Activated T-cell treated with anti-CD3 and anti-CD28 coated beads, Interleukin-2, amount 50 U/mL, for 4 hours (primary cell): ENCODE data around the gene CLCN6. TPM values are rescaled to one million over a fixed set of nuclear protein-coding genes. Genes with fewer than 3 reads are reported as not detected.

Experiments
- ATAC-seq, 2 donors: fragments of 200-7000 bp; cut with Tn5 transposase; one replicate each; pipeline ENCODE4 v1.10.0; 2021
- DNase-seq: peaks from one replicate; pipeline ENCODE4 v3.0.0-alpha.2; 2020
- H3K27me3 Mint-ChIP-seq: one replicate; pipeline ENCODE4 v1.8.0; 2021; ENCODE audit warnings: low read depth, mixed read lengths
- H3K36me3 Mint-ChIP-seq: one replicate; pipeline ENCODE4 v1.8.0; 2022; ENCODE audit warnings: mixed read lengths; ENCODE audit not compliant: insufficient read depth
- H3K4me1 Mint-ChIP-seq: one replicate; pipeline ENCODE4 v1.8.0; 2021; ENCODE audit warnings: low read depth, mixed read lengths
- H3K4me3 Mint-ChIP-seq: one replicate; pipeline ENCODE4 v1.8.0; 2021; ENCODE audit warnings: mild to moderate bottlenecking, moderate library complexity, mixed read lengths
- H3K9me3 Mint-ChIP-seq: one replicate; pipeline ENCODE4 v1.8.0; 2021; ENCODE audit warnings: mixed read lengths
- total RNA-seq, 3 donors: library from RNA; stranded (reverse); gene quantifications; one replicate each; pipeline ENCODE4 v1.2.1, GENCODE V29; 2021

The CLCN6 gene
- total RNA-seq, 3 donors from 2014 or later = 8.6 to 13.5 (median 10.7) TPM

DNA sequence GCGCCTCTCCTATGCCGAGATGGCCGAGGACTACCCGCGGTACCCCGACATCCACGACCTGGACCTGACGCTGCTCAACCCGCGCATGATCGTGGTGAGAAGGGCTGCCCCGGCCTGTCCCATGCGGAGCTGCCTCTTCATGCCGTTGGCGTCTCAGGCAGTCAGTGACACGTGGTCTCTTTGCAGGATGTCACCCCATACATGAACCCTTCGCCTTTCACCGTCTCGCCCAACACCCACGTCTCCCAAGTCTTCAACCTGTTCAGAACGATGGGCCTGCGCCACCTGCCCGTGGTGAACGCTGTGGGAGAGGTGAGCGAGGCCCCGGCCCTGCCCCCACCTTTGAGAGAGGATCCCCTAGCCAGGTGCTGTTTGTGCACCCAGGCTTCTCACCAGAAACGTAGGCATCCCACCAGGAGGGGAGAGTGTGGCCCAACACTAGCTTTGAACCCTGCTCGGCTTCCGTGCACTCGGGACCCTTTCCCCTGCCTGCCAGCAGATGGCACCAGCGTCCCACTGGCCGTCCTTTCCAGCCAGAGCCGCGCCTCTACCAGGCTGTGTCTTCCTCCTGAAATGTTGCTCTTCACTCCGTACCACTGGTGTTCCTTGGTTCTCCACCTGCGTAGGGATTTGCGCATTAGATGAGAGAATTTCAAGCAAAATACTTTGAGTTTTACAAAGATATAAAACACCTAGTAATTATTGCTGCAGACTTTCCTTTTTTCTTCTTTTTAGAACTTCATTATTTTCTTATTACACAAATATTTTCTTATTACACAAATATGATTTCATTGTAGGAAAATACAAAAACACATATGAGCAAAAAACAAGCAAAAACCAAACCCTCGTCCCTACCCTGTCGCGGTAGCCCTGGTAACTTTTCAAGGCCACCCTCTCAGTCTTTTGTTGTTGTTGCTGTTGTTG, 32.6 kb downstream of the CLCN6 start:
- ATAC-seq = peak; percentile 94 to 96
- Mint-ChIP-seq H3K4me1 (no peaks in the 10 kb centered on the region), H3K27me3 (no peaks in the 10 kb centered on the region)

DNA sequence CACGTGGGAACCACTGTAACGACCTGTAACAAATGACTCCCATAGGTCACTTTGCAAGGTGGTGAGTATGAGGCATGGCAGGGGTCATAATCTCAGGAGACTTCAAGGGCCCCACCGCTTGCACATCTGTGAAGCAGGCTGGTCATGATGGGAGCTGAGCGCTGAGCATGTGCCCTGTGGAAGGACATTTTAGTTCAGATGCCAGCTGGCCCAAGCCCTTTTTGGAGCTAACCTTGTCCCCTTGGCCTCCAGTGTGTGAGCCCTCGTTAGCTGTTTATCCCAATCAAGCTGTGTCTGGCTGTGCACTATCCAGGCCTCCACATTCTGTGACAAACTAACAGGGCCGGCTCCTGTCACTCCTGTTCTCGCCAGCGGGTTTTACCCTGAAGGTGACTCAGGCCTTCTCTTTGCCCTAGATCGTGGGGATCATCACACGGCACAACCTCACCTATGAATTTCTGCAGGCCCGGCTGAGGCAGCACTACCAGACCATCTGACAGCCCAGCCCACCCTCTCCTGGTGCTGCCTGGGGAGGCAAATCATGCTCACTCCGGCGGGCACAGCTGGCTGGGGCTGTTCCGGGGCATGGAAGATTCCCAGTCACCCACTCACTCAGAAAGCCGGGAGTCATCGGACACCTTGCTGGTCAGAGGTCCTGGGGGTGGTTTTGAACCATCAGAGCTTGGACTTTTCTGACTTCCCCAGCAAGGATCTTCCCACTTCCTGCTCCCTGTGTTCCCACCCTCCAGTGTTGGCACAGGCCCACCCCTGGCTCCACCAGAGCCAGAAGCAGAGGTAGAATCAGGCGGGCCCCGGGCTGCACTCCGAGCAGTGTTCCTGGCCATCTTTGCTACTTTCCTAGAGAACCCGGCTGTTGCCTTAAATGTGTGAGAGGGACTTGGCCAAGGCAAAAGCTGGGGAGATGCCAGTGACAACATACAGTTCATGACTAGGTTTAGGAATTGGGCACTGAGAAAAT, 34.0 kb downstream of the CLCN6 start:
- H3K9me3 Mint-ChIP-seq = no peaks in the 10 kb centered on the region
- ATAC-seq = no peak

More for the DNA sequence above, 32.6 kb downstream of the CLCN6 start:
- H3K4me3 Mint-ChIP-seq = no peak overlapping the region
- DNase-seq = peak; percentile 71
- no peaks in the 10 kb centered on the region for H3K9me3 Mint-ChIP-seq
- H3K36me3 Mint-ChIP-seq = peaks cover 45% of the 10 kb centered on the region

DNA sequence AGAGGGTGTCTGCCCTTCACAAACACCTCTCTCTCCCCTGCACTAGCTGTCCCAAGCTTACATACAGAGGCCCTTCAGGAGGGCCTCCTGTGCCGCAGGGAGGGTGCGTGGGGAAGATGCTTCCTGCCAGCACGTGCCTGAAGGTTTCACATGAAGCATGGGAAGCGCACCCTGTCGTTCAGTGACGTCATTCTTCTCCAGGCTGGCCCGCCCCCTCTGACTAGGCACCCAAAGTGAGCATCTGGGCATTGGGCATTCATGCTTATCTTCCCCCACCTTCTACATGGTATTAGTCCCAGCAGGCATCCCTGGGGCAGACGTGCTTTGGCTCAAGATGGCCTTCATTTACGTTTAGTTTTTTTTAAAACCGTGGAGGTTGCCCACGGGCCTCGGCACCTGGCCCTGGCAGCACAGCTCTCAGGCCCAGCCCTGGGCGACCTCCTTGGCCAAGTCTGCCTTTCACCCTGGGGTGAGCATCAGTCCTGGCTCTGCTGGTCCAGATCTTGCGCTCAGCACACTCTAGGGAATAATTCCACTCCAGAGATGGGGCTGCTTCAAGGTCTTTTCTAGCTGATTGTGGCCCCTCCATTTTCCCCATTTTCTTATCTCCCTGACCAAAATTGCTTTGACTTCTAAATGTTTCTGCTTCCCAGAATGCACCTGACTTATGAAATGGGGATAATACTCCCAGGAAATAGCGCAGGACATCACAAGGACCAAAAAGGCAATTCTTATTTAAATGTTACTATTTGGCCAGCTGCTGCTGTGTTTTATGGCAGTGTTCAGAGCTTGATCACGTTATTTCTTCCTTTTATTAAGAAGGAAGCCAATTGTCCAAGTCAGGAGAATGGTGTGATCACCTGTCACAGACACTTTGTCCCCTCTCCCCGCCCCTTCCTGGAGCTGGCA, 35.5 kb downstream of the CLCN6 start:
- H3K4me1 Mint-ChIP-seq = no peaks in the 10 kb centered on the region
- DNase-seq = no peak
- H3K4me3 Mint-ChIP-seq = no peak overlapping the region
- ATAC-seq = no peak
- no peaks in the 10 kb centered on the region for H3K27me3 Mint-ChIP-seq
- no peaks in the 10 kb centered on the region for H3K9me3 Mint-ChIP-seq
- peaks cover 46% of the 10 kb centered on the region for H3K36me3 Mint-ChIP-seq

More for the DNA sequence above, 34.0 kb downstream of the CLCN6 start:
- no peaks in the 10 kb centered on the region for H3K4me1 Mint-ChIP-seq
- H3K27me3 Mint-ChIP-seq = no peaks in the 10 kb centered on the region
- no peak for DNase-seq
- peaks cover 49% of the 10 kb centered on the region for H3K36me3 Mint-ChIP-seq
- no peak overlapping the region for H3K4me3 Mint-ChIP-seq

DNA sequence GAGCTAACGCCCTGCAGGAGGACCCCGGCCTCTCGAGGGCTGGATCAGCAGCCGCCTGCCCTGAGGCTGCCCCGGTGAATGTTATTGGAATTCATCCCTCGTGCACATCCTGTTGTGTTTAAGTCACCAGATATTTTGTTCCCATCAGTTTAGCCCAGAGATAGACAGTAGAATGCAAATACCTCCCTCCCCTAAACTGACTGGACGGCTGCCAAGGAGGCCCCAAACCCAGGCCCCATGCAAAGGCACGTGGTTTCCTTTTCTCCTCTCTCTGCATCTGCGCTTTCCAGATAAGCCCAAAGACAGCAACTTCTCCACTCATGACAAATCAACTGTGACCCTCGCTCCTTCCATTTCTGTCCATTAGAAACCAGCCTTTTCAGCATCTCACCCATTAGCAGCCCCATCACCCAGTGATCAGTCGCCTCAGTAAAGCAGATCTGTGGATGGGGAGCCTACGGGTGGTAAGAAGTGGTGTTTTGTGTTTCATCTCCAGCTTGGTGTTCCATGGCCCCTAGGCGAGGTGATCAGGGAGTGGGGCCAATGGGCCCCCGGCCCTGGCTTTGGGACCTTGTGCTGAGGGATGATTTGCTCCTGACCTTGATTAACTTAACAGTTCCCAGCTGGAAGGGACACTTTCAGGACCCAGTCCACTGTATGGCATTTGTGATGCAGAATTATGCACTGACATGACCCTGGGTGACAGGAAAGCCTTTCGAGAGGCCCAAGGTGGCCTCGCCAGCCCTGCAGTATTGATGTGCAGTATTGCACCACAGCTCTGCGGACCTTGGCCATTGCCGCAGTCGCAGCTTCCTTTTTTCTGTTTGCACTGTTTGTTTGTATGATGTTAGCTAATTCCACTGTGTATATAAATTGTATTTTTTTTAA, 36.4 kb downstream of the CLCN6 start:
- H3K27me3 Mint-ChIP-seq = no peaks in the 10 kb centered on the region
- peaks cover 41% of the 10 kb centered on the region for H3K36me3 Mint-ChIP-seq
- H3K4me3 Mint-ChIP-seq = no peak overlapping the region
- DNase-seq = no peak
- H3K9me3 Mint-ChIP-seq = no peaks in the 10 kb centered on the region
- ATAC-seq = no peak
- no peaks in the 10 kb centered on the region for H3K4me1 Mint-ChIP-seq

DNA sequence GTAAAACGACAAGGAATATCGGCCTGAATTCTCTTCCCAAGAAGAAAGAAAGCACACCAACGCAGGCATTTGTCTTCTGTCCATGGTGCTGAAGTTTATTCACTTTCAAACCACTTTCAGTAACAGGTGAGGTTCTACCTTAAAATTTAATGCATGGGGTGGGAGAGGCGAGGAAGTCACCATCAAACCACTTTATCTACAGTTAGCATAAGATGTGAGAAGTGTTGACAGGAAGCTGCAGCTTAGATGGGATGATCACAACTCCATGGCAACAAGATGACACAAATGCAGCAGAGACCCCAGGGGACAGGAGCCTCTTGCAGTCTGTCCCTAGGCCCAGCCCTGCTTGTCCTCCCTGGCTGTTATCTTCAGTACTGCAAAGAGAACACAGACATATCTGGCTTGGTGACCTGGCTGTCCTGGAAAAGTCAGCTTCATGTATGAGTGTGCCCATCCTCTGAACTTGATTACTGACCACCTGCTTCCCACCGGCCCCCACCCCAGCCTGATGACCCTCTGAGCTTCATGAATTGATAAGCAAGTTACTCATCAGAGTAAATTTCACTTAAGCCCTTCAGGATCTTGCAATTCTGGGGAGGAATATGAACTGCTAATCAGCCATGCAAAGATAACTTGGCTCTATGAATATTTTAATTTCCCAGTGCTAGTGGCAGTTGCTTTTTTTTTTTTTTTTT, 39.8 kb downstream of the CLCN6 start:
- ATAC-seq (no peak), DNase-seq (no peak)
- H3K4me1 Mint-ChIP-seq = no peaks in the 10 kb centered on the region
- peaks cover 31% of the 10 kb centered on the region for H3K36me3 Mint-ChIP-seq
- no peaks in the 10 kb centered on the region for H3K27me3 Mint-ChIP-seq
- no peak overlapping the region for H3K4me3 Mint-ChIP-seq
- no peaks in the 10 kb centered on the region for H3K9me3 Mint-ChIP-seq

DNA sequence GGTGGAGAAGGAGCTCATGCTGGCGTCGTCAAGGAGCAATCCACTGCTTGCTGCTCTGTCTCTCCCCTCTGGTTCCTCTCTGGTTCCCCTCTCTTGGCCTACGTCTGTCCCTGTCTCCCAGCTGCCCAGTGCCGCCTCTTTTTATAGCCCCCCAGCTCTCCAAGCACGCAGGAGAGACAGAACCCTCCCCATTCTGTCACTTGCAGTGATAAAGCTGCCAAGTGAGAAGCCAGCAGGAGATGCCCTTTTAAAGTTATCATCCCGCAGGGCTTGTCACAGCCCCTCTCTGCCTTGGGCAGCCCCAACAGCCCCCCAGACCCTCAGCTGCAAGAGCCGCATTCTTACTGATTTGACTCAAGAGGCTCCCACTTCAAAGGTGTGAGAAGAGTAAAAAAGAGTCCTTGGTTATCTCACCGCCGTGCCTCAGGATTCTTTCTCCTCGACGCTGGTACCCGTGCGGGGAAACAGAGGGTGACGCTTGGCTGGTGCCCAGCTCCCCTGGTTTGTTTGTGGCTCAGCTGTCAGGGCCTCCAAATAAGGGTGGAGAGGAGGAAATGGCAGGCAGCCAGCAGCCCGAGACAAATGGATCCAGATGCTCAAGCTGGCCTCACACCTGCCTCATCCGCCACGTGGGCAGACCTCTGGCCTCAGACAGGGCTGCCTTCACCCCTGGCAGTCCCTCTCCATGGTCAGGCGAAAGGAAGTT, 41.8 kb downstream of the CLCN6 start, which contains the start of gene NPPA:
Gene NPPA (minus strand): TSS at position 117 of the 706 bp plus-strand sequence. CDS start 99 bp downstream, at position 18.
- no peaks in the 10 kb centered on the region for H3K9me3 Mint-ChIP-seq
- no peaks in the 10 kb centered on the region for H3K4me1 Mint-ChIP-seq
- no peak for ATAC-seq
- no peak within 1 kb of the TSS for H3K4me3 Mint-ChIP-seq
- no peak for DNase-seq
- peaks cover 12% of the 10 kb centered on the region for H3K27me3 Mint-ChIP-seq
- H3K36me3 Mint-ChIP-seq = peaks cover 15% of the 10 kb centered on the region

DNA sequence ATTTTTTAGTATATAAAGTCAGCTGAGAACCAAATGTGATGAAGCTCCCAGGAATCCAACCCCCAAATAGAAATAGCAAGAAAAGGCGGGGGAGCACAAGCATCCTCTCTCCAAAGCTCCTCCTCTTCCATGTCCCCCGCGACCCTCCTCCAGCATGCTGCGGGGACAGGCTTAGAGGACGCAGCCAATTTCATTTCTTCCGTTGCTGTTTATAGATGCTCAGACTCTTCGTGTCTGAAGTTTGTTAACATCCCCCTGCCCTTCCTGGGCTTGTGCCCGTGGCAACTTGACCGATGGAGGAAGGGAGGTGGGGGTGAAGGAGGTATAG, 42.3 kb downstream of the CLCN6 start:
- DNase-seq = no peak
- no peak for ATAC-seq
- Mint-ChIP-seq H3K9me3 (no peaks in the 10 kb centered on the region), H3K27me3 (peaks cover 17% of the 10 kb centered on the region), H3K36me3 (peaks cover 15% of the 10 kb centered on the region), H3K4me3 (no peak overlapping the region), H3K4me1 (no peaks in the 10 kb centered on the region)

DNA sequence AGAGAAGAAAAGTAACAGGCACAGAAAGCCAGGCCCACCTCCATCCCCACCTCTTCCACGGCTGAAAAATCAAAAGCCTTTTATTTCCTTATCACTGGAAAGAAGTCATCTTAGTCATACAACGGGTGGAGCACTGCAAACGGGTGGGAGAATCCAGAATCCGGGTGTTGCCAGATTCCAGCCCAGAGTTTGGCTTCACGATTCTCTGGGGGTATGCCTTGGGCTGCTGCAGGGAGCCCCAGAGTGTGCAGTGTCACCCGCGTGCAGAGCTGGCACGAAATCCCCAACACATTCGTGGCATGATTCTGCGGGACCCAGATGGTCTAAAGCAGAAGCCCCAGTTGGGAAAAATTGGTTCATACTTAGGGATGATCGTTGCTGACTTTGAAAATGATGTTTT, 44.2 kb downstream of the CLCN6 start:
- Mint-ChIP-seq H3K4me1 (no peaks in the 10 kb centered on the region), H3K4me3 (no peak overlapping the region), H3K36me3 (peaks cover 6% of the 10 kb centered on the region), H3K27me3 (peaks cover 29% of the 10 kb centered on the region), H3K9me3 (no peaks in the 10 kb centered on the region)
- DNase-seq (no peak), ATAC-seq (no peak)

DNA sequence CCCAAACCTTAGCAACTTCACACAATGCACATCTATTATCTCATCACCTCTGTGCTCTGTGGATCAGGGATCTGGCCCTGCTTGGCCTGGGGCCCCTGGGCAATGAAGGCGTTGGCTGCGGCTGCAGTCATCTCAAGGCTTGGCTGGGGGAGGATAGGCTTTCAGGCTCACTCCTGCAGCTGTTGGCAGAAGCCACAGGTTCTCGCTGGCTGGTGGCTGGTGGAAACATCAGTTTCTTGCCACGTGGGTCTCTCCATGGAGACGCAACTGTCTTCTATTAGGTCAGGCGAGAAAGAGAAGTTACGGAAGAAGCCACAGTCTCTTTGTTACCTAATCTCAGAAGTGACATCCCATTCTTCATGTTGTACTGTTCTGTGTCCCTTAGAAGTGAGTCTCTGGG, 45.2 kb downstream of the CLCN6 start:
- H3K36me3 Mint-ChIP-seq = peaks cover 2% of the 10 kb centered on the region
- no peaks in the 10 kb centered on the region for H3K4me1 Mint-ChIP-seq
- no peak for ATAC-seq

DNA sequence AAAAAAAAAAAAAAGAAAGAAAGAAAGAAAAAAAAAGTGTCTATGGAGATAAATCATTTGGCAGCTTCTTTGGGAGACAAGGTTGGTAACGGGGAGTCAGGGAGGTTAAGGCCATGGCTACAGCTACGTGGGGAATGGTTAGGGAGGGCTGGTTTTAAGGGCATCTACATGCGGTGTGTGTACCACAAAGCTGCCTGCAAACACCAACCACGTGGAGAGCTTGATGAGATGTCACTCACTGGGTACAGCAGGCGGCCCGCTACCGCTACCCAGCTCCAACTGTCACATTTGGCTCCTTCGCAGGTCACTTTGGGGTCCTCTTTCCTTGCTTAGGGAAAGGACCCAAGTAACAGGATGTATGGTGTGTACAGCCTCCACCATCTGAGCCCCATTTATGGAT, 48.5 kb downstream of the CLCN6 start:
- Mint-ChIP-seq H3K9me3 (no peaks in the 10 kb centered on the region), H3K4me3 (no peak overlapping the region), H3K27me3 (peaks cover 68% of the 10 kb centered on the region), H3K4me1 (peaks cover 2% of the 10 kb centered on the region), H3K36me3 (no peaks in the 10 kb centered on the region)
- ATAC-seq (no peak), DNase-seq (no peak)

More for the DNA sequence above, 45.2 kb downstream of the CLCN6 start:
- H3K4me3 Mint-ChIP-seq = no peak overlapping the region
- DNase-seq = no peak
- H3K9me3 Mint-ChIP-seq = no peaks in the 10 kb centered on the region
- peaks cover 37% of the 10 kb centered on the region for H3K27me3 Mint-ChIP-seq

DNA sequence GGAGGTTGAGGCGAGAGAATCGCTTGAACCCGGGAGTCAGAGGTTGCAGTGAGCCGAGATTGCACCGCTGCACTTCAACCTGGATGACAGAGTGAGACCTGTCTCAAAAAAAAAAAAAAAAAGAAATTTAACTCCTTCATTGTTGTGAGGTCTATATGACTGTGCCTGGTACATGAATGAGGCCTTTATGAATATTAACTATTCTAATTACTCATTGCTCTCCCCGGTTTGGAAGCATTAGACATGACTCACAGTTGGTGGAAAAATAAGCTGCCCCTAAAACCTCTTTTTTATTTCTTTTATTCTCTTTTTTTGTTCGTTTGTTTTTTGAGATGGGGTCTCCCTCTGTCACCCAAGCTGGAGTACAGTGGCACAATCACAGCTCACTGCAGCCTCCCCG, 49.4 kb downstream of the CLCN6 start:
- peaks cover 77% of the 10 kb centered on the region for H3K27me3 Mint-ChIP-seq
- H3K36me3 Mint-ChIP-seq = no peaks in the 10 kb centered on the region
- no peak overlapping the region for H3K4me3 Mint-ChIP-seq
- no peaks in the 10 kb centered on the region for H3K9me3 Mint-ChIP-seq
- ATAC-seq (peak in 1 of 2 donors; percentile 35), DNase-seq (no peak)
- H3K4me1 Mint-ChIP-seq = peaks cover 2% of the 10 kb centered on the region

DNA sequence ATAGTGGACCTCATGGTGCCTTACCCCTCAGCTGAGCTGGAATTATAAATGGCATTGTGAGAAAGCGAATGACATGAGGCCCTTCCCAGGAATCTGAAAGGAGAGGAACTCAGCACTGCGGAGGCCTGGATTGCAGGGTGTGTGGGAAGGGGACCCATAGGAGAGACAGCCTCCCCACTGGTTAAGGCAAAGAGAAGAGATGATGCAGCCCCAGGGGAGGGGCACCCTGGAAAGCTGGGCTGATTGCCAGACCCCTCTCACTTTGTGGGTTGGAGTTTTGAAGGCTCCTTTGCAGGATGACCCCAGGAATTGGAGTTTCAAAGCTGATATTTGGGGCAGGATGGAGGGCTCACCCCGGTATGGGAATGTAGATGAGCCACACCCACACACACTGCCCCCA, 50.7 kb downstream of the CLCN6 start:
- Mint-ChIP-seq H3K4me1 (peaks cover 2% of the 10 kb centered on the region), H3K36me3 (no peaks in the 10 kb centered on the region), H3K27me3 (peaks cover 76% of the 10 kb centered on the region), H3K9me3 (no peaks in the 10 kb centered on the region), H3K4me3 (no peak overlapping the region)
- DNase-seq = no peak
- ATAC-seq = no peak
